ENCODE data around the gene TMEM178A.

TMEM178A gene

GRCh38 chr2:39661826-39662225, 3.9 kb upstream of the TMEM178A start:
- Mint-ChIP-seq H3K36me3 (no peaks in the 10 kb centered on the region), H3K4me3 (no peak overlapping the region), H3K4me1 (peaks cover 12% of the 10 kb centered on the region), H3K9me3 (no peaks in the 10 kb centered on the region), H3K27ac (no peak overlapping the region), H3K27me3 (peaks cover 33% of the 10 kb centered on the region)

GRCh38 chr2:39663187-39663930, 2.4 kb upstream of the TMEM178A start:
- H3K9me3 Mint-ChIP-seq = no peaks in the 10 kb centered on the region
- peaks cover 17% of the 10 kb centered on the region for H3K4me1 Mint-ChIP-seq
- H3K27me3 Mint-ChIP-seq = peaks cover 48% of the 10 kb centered on the region
- H3K27ac Mint-ChIP-seq = no peak overlapping the region
- no peaks in the 10 kb centered on the region for H3K36me3 Mint-ChIP-seq
- H3K4me3 Mint-ChIP-seq = no peak overlapping the region

GRCh38 chr2:39664232-39664887, 1.4 kb upstream of the TMEM178A start:
- Mint-ChIP-seq H3K4me1 (peaks cover 17% of the 10 kb centered on the region), H3K27ac (no peak overlapping the region), H3K27me3 (peaks cover 55% of the 10 kb centered on the region), H3K36me3 (no peaks in the 10 kb centered on the region), H3K4me3 (no peak overlapping the region), H3K9me3 (no peaks in the 10 kb centered on the region)

- Mint-ChIP-seq H3K27me3 (peaks cover 57% of the 10 kb centered on the region), H3K9me3 (no peaks in the 10 kb centered on the region), H3K36me3 (no peaks in the 10 kb centered on the region), H3K4me3 (peak overlapping the region; percentile 47), H3K27ac (no peak overlapping the region), H3K4me1 (peaks cover 17% of the 10 kb centered on the region)
Observed at GRCh38 chr2:39664888-39665591, 677 bp upstream of the TMEM178A start.

- Mint-ChIP-seq H3K4me1 (peaks cover 17% of the 10 kb centered on the region), H3K36me3 (no peaks in the 10 kb centered on the region), H3K4me3 (peak overlapping the region; percentile 77), H3K27me3 (peaks cover 55% of the 10 kb centered on the region), H3K9me3 (no peaks in the 10 kb centered on the region), H3K27ac (no peak overlapping the region)
Observed at GRCh38 chr2:39666491-39667101, 879 bp downstream of the TMEM178A start.

- Mint-ChIP-seq H3K27me3 (peaks cover 56% of the 10 kb centered on the region), H3K4me1 (peaks cover 17% of the 10 kb centered on the region), H3K36me3 (no peaks in the 10 kb centered on the region), H3K27ac (no peak overlapping the region), H3K4me3 (peak overlapping the region; percentile 77), H3K9me3 (no peaks in the 10 kb centered on the region)
Observed at GRCh38 chr2:39667104-39667885, 1.6 kb downstream of the TMEM178A start.

DNA sequence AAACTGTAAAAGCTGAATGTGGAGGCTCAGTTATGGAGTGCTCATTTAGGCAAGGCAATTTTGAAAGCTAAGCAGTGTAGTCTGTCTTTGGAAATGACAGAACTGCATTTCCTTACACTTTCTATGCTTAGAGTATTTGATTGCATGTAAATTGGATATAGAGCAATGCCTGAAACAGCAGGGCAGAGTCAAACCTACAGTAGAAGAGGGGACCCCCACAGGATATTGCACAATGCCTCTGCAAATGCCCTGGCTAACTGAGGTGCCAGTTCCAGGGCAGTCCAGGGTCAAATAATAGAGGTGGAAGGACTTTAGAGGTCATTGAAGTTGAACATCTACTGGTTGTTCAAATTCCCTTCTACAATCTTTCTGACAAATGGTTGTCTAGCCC, 2.2 kb downstream of the TMEM178A start:
- H3K36me3 Mint-ChIP-seq = no peaks in the 10 kb centered on the region
- H3K4me3 Mint-ChIP-seq = no peak overlapping the region
- H3K27ac Mint-ChIP-seq = no peak overlapping the region
- peaks cover 17% of the 10 kb centered on the region for H3K4me1 Mint-ChIP-seq
- H3K9me3 Mint-ChIP-seq = no peaks in the 10 kb centered on the region
- peaks cover 54% of the 10 kb centered on the region for H3K27me3 Mint-ChIP-seq

- no peak overlapping the region for H3K27ac Mint-ChIP-seq
Observed at GRCh38 chr2:39668576-39669080, 2.9 kb downstream of the TMEM178A start.

GRCh38 chr2:39671604-39672003, 5.9 kb downstream of the TMEM178A start:
- Mint-ChIP-seq H3K27me3 (peaks cover 35% of the 10 kb centered on the region), H3K4me1 (peaks cover 7% of the 10 kb centered on the region), H3K4me3 (no peak overlapping the region), H3K36me3 (no peaks in the 10 kb centered on the region), H3K9me3 (no peaks in the 10 kb centered on the region), H3K27ac (no peak overlapping the region)

More at GRCh38 chr2:39668576-39669080, 2.9 kb downstream of the TMEM178A start:
- no peaks in the 10 kb centered on the region for H3K36me3 Mint-ChIP-seq
- peaks cover 52% of the 10 kb centered on the region for H3K27me3 Mint-ChIP-seq
- H3K4me3 Mint-ChIP-seq = no peak overlapping the region
- H3K4me1 Mint-ChIP-seq = peaks cover 17% of the 10 kb centered on the region
- no peaks in the 10 kb centered on the region for H3K9me3 Mint-ChIP-seq

DNA sequence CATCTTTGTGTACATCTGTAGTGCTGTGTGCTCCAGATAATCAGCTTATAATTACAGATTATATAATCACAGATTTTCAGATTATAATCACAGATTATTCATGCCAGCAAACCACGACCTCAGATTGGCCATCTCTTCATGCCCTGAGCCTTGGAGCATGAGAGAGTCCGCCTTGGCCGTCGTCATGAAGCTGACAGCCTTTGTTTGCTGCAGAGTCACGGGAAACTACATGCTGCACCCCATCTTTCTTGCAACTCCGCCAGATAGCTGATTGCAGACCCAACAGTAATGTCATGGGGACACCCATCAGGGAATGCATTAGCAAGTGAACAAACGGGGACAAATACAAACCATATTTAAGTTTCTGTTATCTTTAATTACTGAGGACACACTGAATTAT, 7.3 kb downstream of the TMEM178A start:
- Mint-ChIP-seq H3K9me3 (no peaks in the 10 kb centered on the region), H3K27me3 (peaks cover 26% of the 10 kb centered on the region), H3K36me3 (no peaks in the 10 kb centered on the region), H3K4me1 (no peaks in the 10 kb centered on the region), H3K27ac (no peak overlapping the region), H3K4me3 (no peak overlapping the region)

- Mint-ChIP-seq H3K4me1 (no peaks in the 10 kb centered on the region), H3K4me3 (no peak overlapping the region), H3K9me3 (no peaks in the 10 kb centered on the region), H3K27me3 (peaks cover 17% of the 10 kb centered on the region), H3K27ac (no peak overlapping the region), H3K36me3 (no peaks in the 10 kb centered on the region)
Observed at GRCh38 chr2:39676342-39676741, 10.6 kb downstream of the TMEM178A start.

DNA sequence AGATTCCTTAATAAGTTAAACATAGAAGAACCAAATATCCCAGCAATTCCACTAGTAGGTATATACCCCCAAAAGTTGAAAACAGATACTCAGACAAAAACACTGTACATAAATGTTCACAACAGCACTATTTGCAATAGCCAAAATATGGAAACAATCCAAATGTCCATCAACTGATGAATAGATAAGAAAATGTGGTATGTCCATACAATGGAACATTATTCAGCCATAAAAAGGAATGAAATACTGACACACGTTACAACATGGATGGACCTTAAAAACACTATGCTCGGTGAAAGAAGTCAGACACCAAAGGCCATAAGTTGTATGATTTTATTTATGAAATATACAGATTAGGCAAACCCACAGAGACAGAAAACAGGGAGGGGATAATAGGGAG, 12.5 kb downstream of the TMEM178A start:
- Mint-ChIP-seq H3K9me3 (no peaks in the 10 kb centered on the region), H3K27ac (no peak overlapping the region), H3K27me3 (peaks cover 11% of the 10 kb centered on the region), H3K4me3 (no peak overlapping the region), H3K36me3 (no peaks in the 10 kb centered on the region), H3K4me1 (no peaks in the 10 kb centered on the region)

- Mint-ChIP-seq H3K27ac (no peak overlapping the region), H3K36me3 (no peaks in the 10 kb centered on the region), H3K9me3 (no peaks in the 10 kb centered on the region), H3K4me3 (no peak overlapping the region), H3K27me3 (peaks cover 20% of the 10 kb centered on the region), H3K4me1 (no peaks in the 10 kb centered on the region)
Observed at GRCh38 chr2:39679805-39680204, 14.1 kb downstream of the TMEM178A start.

DNA sequence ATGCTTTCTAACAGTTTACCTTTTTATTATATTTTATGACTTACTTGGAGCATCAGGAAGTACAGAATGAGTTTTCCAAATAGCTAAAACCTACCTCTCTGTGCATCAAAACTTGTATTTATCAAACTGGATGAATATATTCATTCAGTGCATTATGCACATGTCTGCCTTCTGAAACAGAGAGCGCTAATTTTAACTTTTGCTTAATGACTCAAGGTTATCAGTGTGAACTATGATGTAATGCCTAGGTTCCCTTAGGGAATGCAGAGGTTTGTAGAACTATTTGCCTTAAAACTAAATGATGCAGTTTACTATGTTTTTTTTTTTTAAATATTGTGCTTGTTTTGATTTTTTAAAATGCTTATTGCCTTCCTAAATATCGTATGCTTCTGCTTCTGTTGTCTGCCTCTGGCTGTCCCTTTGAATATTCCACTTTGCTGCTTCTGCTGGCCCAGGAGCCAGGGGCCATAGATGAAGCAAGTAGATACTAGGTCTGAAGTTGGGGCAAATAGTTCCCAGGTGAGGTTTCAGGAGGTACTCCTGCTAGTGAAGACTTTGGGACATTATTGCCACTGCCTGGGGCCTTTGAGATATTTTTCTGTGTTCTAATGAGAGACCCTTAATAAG, 16.5 kb downstream of the TMEM178A start:
- H3K36me3 Mint-ChIP-seq = no peaks in the 10 kb centered on the region
- H3K4me3 Mint-ChIP-seq = no peak overlapping the region
- H3K9me3 Mint-ChIP-seq = no peaks in the 10 kb centered on the region
- H3K27me3 Mint-ChIP-seq = peaks cover 25% of the 10 kb centered on the region
- no peaks in the 10 kb centered on the region for H3K4me1 Mint-ChIP-seq
- no peak overlapping the region for H3K27ac Mint-ChIP-seq
